Stimulated activated CD8-positive, alpha-beta memory T cell treated with anti-CD3 and anti-CD28 coated beads, Interleukin-12 subunit alpha, Interleukin-12 subunit beta, amount 100 ng/mL, for 1 hour (primary cell): ENCODE data around the gene MEI4.
"Not testable (repeated sequence)": the region's sequence is repeated elsewhere in the genome, so short reads cannot be mapped to it uniquely, and the experiment has no call there.

Experiments
- DNase-seq: peaks from one replicate; pipeline ENCODE4 v3.0.0-alpha.2; 2020; ENCODE audit warnings: low read depth

The MEI4 gene

DNA sequence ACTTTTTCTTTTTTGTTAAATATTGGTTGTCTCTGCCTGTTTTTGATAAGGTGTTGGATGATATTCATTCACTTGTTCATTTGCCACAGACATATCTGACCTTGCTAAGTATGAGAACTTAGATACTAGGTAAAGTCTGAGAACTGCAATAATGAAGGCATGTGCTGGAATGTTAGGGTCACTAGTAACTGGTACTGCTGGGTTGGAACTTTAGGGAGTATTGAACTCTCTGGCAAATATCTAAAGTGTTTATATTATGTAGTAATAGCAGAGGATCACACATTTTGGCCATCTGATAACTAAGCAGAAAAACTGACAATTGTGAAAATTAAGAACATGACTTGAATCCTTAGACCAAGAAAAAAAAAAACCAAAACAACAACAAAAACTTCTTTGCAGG, 162.7 kb downstream of the MEI4 start:
- no peak for DNase-seq

DNA sequence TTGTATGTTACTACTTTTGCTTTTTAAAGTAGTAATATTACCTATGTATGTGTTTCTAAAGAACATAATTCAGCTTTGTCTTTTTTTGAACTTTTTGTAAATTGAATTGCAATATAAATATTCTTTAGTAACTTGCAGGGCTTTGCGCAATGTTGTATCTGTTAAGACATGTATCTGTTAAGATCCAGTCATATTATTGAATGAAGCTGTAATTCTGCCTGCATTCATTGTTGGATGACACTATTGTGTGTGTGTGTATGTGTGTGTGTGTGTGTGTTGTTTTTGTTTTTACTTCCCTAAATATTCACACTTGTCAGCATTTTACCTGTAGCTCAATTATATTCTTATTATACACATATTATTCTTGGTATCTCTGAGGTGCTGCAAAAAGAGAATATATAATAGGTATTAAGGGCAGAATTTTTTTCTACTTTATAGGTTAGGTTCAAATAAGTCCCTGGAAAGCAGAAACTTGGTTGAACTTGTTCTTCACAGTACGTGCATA, 164.0 kb downstream of the MEI4 start:
- no peak for DNase-seq

DNA sequence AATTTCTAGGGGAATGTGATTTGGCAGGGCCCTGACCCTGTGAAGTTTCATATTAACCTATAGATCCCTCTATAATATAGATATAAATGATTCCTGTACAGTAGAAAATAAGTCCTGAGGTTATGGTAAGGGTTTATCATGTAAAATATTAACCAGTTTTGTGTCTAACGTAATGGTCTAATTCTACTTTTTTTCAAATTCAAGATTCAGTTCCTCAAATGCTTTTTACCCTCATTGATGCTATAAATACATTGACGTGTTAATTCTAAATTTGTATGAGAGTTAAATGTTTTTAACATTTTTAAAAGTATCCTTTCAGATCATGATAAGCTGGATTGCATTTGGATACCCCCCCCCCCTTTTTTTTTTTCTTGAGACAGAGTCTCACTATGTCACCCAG, 169.4 kb downstream of the MEI4 start:
- no peak for DNase-seq

DNA sequence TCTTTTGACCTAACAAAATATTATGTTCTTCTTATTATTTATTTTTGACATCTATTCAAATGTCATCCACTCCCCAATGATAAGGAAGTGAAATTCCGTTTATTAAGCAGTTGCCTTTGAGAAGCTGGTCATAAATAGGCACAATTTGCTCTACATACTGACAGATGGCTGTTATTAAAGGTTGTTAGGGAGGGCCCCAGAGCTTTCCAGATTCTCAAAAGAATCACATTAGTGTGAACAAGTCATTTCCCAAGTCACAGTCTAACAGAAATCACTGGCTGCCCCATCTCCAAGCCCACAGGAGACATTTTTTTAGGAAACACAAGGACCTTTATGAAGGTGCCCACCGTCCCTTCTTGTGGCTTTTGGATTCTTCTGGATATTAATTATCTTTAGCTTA, 172.4 kb downstream of the MEI4 start:
- DNase-seq = no peak

DNA sequence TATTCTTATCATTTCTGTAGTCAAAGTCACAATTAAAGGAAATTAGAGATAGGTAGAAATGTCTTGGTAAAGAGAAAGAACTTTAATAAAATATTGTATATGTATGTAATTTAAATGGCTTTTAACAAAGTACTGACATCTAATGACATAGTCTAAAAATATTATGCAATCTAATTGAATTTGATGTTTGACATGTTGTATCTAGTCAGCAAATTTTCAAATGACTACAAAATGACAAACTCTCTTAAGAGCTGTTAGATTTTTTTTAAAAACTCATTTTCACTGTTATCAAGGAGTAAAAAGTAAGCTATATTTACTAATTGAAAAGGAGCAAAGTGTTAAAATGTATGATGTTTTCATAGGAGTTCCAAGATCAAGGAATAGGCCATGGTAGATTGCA, 176.9 kb downstream of the MEI4 start:
- DNase-seq = no peak

DNA sequence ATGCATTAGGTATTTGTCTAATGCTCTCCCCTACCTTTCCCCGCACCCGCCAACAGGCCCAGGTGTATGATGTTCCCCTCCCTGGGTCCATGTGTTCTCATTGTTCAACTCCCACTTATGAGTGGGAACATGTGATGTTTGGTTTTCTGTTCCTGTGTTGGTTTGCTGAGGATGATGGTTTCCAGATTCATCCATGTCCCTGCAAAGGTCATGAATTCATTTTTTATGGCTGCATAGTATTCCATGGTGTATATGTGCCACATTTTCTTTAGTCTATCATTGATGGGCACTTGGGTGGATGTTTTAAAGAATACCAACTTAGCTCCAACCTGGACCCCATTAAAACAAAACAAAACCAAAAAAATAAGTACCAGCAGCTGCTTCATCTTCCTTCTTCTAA, 180.9 kb downstream of the MEI4 start:
- DNase-seq = not testable (repeated sequence)

DNA sequence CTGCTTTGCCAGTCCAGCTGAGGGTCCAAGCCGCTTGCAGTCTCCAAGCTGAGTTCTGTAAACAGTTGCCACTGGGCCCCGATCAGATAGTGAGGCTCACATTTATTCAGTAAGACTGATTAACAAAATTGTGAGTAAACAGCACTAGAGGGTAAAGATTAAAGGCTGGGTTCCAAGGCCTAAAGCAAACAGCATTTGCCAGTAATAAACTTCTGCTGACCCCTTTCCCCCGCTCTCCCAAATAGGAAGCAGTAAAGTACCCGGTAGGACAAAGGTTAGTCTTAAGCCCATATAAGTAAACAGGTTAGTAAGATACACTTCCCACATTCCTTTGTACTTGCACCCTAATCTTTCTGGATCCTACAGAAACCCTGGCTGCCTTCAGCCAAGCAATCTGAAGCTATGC, 181.8 kb downstream of the MEI4 start:
- no peak for DNase-seq

DNA sequence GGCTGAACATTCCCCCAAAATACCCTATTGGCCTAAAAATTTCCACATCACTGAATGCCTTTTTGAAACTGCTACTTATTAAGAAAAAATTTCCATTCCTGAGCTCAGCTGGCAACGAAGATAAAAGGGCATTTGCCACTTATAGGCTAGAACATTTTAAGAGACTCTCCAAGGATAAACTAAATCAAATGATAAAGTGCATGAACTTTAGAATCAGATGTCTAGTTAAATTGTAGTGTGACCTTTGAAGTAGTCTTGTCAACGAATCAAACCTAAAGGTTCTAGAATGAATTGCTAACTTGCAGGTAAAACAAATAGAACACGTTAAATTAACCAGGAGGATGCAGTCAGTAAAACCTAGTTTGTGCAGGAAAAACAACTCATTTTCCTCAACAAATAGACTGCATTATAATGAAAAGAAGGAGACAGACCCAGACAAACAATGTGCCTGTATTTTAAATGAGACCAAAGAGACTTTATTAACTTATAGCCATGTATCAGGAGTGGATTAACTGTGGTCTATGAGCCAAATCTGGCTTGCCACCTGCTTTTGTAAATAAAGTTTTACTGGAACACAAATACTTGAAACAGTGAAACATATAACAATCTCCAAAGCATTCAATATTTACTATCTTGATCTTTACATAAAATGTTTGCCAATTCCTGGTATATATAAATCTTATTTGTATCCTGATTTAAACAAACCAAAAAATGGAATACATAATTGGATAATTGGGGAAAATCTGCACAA, 184.4 kb downstream of the MEI4 start:
- DNase-seq = no peak

DNA sequence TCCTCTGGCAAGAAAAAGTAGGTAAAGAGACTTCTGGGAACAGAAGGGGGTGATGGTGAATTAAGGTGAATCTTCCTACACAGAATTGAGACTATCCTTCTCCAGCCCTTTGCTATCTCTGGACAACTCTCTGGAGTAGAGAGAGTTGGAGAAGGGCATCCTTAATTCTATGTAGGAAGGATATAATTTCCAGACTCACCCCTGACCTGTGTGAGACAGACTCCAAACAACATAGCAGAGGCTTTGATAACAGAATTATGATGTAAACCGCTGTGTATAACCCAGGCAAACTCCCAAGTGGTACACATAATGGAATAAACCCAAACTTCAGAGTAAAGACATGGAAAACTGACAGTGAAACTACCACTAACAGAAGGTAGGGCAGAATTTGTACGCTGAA, 186.5 kb downstream of the MEI4 start:
- no peak for DNase-seq

DNA sequence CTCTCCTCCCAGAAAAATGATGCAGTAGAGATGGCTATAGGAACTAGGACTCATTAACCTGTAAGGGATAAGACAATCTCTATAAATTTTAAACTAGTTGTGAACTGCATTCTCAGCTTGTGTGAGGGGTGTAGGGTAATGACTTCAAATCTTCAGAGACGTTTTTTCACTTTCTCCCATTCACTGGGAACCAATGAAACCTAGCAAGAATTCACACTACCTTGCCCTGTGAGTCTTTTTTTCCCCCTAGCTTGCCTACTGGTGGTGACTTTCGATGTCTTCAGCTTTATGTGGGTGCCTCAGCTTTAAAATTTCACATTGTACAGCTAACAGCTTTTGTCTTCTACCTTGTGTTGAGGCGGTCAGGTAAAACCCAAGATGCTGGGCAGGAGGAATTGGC, 192.0 kb downstream of the MEI4 start:
- no peak for DNase-seq

DNA sequence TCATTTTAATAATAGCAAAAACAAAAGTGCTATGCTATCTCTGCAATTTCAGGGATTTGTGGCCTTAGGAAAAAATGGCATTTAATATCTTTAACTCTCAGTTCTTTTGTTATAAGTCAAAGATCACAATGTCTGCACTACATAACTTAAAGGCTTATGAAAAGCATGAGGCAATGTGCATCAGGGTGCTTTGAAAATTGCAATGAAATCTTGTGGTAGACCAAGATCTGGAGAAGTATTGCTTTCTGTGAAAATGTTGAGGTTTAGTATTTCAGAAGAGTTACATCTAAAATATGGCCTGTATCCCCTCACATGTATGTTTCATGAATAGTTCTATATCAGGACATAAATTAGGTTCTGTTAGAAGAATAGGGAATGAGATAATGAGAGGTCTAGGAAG, 200.6 kb downstream of the MEI4 start:
- DNase-seq = no peak

DNA sequence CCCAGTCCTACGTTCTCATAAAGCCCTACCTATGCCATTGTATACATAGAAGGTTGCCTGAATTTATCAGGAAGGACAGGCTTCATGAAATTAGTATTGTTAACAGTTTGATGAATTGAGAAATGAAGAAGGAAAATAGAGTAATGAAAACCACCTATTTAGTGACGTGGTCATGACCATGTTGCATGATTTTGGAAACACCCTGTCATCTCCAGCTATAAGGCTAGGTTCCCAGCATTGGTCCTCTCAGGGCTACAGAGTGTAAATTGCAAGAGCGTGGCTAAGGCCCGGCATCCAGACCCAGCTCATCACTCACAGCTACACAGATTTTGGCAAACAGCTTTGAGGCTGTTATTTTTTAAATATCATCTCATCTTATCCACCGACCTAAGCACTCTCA, 203.6 kb downstream of the MEI4 start:
- DNase-seq = no peak

DNA sequence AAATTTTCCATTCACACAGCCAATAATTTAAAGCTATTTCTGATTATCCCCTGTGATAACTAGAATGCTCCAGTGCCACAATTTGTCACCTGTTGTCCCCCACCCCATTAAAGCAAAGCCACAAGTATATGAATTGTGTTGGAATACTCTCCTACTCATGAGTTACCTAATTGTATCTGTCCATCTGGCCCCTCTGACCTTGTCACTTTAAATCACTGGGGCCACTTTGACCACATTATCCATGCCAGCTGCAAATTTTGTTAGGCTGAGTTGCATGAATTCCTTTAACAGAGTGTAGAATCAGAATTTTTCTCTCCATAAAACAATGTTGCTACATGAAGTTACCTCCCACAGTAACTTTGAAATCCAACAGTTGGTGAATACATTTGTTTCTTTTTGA, 204.6 kb downstream of the MEI4 start:
- no peak for DNase-seq

DNA sequence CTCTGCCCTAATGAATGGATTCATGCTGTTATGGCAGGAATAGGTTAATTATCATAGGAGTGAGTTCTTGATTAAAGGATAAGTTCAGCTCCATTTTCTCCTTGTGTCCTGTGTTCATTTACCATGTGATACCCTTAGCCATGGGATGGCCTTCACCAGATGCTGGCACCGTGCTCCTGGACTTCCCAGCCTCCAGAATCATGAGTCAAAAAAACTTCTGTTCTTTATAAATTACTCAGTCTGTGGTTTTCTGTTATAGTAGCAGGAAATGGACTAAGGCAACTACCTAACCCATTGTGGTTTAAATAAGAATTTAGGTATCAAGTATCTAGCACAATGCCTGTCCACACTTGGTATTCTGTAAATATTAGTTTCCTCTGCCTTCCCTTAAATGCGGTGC, 223.5 kb downstream of the MEI4 start:
- DNase-seq = no peak

DNA sequence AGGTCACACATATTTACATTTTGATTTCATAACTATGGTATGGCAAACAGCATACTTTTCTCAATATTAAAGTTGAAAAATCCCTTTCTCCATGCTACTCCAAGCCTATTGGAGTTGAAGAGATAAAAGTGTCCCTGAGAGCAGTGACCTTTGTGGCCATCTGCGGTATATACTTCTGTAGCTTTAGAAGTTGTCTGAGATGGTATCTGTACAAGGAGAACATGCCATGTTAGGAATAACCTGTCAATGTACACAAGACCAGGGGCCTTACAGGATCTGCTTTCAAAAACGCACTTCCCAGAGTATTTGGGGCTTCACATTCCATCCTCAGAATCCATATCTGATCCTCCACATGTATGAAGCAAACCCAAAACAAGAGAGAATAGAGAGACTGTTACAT, 226.7 kb downstream of the MEI4 start:
- DNase-seq = no peak

DNA sequence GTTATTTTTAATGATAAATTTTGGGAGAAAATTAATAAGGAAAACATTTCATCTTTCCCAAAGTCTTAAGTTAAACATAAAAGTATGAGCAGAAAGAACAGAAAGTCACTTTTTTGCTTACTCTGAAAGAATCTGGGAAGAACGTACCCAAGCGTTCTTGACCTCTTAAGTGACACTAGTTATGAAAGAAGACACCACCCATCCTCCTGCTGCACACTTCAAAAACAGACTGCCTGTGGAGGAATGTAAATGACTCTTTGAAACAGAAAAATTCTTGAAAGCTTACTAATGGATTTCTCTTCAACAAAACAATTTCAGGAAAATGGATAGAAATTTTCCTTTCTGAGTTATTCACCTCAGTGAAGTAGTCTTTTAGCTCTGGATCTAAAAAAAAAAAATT, 227.7 kb downstream of the MEI4 start:
- DNase-seq = no peak

DNA sequence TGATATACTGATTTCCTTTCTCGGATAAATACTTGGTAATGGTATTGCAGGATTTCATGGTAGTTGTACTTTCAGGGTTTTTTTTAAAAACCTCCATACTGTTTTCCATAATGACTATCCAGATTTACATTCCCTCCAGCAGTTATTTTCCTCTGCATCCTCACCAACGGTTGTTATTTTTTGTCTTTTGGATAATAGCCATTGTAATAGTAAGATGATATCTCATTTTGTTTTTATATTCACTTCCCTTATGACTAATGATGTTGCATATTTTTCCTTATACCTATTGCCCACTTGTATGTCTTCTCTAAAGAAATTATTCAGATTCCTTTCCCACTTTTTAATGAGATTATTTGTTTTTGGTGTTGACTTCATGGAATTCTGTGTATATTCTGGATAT, 231.0 kb downstream of the MEI4 start:
- no peak for DNase-seq

DNA sequence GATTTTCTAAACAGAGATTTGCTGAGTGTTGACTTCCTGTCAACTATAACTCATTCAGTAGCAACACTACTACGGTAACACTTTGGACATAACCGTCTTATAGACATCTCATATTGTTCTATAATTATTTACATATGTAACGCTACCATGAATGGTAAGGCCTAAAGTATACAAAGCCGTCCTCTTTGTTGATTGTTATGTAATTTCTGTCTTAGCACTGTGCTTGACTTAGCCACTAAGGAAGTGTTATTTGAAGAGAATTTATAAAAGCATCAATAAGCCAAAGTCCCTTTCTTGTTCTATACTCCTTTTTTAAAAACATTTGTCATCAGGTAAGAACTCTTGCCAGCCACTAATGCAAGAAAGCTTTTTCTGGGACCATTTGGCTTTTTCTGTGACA, 240.6 kb downstream of the MEI4 start:
- no peak for DNase-seq

DNA sequence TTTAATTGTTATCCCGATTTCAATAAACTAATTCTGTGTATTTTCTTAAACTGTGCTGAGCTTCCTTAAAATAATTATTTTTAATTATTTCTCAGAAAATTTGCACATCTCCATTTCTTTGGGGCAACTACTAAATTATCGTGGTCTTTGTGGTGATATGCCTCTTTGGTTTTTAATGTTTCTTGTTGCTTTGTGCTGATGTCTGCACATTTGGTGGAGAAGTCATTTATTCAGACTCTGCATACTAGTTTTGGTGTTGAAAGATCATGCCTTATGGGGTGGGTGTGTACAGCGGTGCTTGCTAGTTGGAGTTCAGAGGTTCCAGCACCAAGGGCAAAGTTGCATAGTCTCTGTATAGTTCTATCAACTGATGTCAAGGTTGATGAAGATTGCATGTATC, 253.2 kb downstream of the MEI4 start:
- no peak for DNase-seq

DNA sequence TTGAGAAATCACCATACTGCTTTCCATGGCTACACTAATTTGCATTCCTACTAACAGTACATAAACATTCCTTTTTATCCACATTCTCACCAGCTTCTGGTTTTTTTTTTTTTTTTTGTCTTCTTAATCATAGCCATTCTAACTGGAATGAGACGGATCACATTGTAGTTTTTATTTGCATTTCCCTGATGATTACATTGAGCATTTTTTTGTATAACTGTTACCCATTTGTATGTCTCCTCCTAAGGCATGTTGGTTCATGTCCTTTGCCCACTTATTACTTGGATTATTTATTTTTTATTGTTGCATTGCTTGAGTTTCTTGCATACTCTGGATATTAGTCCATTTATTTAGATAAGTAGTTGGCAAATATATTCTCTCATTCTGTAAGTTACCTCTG, 258.0 kb downstream of the MEI4 start:
- no peak for DNase-seq

DNA sequence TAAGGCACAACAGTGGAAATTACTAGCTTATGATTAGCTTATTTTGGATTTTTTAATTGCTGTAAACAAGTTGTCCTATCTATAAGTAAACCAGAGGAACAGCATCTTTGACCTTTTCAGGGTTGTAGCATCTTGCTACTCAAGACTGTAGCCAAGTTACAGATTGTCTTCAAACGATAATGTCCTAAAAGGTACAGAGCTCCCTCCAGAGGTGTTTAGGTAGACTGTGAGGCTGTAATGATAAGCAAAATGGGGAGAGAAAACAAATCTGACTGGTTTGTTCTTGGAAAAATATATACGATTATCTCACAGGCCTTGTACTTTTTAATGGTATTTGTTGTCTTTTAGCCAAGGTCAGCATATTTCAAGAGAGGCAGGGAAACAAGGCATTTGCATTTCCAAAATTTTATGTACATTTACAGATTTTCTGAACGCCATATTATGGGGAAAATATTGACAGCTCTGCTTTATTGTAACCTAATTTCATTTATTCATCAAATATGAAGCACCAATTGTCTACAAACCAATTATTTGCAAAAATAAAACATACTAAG, 273.4 kb downstream of the MEI4 start:
- no peak for DNase-seq

DNA sequence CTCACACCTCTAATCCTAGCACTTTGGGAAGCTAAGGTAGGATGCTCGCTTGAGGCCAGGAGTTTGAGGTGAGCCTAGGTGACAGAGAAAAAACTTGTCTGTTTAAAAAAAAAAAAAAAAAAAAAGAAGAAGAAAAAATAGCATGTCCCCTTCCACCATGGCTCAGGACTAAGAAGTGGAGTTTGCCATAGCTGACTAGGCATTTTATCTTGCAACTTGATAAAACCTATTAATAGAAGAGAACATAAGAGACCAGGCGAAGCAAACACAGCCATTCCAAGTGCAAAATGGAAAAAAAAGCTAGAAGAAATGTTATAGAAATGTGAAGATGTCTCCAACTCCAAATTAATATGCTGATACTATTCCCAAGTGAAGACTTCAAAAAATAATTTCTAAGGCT, 277.5 kb downstream of the MEI4 start:
- no peak for DNase-seq

DNA sequence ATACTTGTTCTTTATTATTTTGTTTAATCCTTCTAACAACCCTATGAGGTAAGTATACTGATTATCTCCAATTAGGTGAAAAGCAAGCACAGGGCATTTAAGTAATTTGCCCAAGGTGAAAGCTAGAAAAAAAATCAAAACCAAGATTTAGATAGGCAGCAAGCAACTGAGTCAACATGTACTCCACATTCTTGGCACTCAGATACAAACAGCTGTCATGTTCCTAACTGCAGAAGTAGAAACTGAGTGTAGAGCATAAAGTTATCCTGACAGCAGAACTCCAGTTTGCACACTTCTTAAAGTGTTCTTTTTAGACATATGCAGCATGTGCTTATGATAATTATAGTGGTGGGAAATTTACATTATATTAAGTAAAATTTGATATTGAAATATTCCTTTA, 278.1 kb downstream of the MEI4 start:
- DNase-seq = no peak

DNA sequence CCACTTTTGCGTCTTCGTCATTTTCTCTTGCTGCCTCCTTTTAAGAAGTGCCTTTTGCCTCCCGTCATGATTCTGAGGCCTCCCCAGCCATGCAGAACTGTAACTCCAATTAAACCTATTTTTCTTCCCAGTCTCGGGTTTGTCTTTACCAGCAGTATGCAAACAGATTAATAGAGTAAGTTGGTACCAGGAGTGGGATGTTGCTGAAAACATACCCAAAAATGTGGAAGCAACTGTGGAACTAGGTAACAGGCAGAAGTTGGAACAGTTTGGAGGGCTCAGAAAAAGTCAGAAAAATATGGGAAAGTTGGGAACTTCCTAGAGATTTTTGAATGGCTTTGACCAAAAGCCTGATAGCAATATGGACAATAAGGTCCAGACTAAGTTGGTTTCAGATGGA, 309.2 kb downstream of the MEI4 start:
- DNase-seq = no peak
